Measurements from ENCODE around the gene FXYD5.

FXYD5 gene

DNA sequence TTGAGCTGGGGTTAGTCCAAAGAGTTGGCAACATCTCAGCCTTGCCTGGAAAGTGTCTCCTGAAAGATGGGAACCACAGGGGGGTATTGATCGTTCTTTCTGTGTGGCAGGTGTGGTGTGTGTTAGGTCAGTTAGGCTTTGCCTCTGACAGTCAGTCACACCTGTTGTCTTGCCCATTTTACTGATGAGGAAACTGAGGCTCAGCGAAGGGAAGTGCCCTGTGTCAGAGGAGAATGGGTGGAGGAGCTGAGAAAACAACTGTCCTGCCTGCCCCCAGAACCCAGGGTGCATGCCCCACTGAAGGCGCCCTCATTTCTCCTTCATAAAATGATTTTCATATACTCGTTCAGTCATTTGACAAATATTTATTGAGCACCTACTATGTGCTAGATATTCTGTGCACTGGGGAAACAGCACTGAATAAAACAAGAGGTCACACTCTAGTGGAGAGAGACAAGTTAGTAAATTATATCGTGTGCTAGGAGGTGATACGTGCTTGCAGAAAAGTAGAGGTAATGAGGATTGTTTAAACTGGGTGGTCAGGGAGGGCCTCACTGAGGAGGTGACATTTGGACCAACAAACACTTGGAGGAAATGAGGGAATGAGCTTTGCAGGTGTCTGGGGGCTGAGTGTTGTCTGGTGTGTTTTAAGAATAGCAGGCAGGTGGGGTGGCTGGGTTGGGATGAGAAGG, 1.6 kb downstream of the FXYD5 start:
- no peak for DNase-seq (ENCODE audit: low read depth in 2 of 2)

DNA sequence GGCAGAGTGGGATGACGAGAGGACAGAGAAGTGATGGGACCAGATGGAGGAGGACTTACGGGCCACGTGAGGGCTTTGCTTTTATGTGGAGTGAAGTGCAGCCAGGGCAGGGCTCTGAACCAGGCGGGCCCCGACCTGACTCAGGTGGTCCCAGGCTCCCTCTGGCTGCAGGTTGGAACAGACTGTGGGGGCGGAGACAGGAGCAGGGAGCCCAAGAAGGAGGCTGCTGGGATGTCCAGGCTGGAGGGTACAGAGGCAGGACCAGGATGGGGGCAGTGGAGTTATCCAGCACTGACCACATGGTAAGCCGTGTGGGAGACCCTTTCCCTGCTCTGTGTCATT, 2.1 kb downstream of the FXYD5 start:
- DNase-seq (ENCODE audit: low read depth in 2 of 2) = no peak

DNA sequence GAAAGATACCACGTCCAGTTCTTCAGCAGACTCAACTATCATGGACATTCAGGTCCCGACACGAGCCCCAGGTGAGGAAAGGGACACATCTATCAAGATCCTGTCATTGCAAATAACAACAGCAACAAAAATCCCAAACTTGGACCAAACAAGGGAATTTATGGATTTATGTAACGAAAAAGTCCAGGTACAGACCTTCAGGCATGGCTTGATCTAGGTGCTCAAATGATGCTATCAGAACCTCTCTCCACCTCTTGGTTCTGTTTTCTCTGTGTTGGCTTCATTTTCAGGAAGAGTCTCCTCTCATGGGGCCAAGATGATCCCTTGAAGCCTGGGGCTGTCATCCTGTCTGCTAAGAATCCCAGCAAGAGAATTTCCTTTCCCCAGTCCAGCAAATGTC, 2.9 kb downstream of the FXYD5 start:
- no peak for DNase-seq (ENCODE audit: low read depth in 2 of 2)

DNA sequence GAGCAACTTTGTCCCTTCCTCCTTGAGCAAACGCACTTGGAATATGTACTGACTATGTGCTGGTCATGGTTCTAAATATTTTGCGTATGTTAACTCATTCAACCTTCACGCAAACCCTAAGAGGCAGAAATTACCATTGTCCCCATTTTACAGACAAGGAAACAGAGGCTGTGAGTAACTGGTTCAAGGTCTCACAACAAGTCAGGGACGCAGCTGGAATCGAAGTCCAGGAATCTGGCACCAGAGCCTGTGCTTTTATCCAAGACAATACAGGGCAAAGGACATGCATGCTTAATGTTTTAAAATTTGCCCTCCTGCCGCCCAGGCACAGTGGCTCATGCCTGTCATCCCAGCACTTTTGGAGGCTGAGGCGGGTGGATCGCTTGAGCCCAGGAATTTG, 5.1 kb downstream of the FXYD5 start:
- DNase-seq (ENCODE audit: low read depth in 2 of 2) = no peak

DNA sequence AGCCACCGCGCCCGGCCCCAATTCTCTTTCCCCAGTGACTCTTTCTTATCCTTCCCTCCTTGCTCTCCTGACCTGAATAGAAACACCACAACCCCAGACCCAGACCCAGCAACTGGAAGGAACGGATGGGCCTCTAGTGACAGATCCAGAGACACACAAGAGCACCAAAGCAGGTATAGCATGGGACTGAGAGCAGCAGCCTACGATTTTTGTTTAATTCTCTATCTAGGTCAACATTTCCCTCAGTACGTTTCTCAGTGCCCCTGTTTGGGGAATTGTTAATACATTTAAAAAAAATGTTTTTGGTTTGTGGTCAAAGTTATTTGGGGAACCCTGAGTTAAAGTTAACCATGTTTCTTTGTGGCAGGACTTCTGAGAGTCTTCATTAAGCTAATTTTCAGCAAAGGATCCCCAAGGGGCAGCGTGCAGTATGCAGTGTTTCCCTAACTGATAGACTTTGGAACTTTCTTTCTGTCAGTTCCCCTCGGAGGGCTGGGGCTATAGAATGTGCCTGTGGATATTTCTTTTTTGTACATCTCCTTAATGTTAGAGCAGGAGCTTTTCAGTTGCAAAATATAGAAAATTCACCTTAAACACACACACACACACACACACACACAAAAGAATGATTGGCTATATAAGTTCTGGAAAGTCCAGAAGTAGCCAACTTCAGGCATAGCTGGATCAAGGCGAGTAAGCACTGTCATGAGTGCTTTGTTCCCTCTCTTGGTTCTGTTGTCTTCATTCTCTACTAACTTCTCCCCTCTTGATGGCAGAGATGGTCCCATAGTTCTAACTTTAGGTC, 6.3 kb downstream of the FXYD5 start:
- DNase-seq (ENCODE audit: low read depth in 2 of 2) = no peak

DNA sequence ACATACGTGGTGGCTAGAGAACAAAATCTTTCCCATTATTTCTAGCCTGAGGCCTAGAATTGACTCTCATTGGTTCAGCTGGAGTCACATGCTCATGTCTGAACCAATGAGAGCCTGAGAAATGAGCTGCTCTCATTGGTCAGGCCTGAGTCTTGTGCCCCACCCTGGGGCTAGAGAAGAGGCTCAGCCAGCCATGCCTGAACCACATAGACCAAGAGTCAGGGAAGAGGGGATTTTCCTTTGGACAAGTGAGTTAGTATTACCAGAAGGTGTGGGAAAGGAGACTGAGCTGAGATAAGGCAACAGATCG, 6.9 kb downstream of the FXYD5 start:
- no peak for DNase-seq (ENCODE audit: low read depth in 2 of 2)

DNA sequence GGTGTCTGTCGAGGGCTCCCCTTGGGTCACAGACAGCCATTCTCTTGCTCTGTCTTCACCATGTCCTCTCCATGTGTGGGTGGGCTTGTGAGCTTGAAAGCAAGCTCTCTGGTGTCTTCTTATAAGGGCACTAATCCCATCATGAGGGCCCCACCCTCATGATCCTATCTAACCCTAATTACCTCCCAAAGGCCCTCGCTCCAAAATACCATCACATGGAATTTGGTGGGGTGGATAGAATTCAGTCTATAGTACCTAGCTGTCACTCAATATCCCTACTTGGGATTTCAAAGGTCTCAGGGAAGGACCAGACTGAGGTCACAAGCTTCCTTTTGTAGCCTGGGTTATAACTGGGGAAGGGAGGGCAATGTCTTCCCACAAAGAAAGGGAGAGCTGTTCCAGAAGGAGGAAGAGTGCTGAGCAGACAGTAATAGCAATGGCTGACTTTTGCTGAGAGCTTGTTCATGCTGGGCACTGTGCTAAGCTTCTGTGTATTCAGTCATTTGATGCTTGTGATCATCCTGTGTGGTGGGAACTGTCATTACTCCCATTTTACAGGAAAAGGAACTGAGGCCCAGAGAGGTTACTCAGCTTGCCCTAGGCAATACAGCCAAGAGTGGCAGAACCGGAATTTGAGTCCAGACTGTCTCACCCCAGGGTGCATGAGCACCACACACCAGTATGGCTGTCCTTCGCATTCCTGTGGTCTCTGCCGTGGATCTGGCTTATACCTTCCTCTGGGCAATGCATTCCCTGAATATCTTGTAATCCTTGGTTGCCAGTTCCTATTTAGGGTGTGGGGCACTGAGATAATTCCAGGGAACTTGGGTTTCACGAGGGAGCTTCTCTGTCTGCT, 8.2 kb downstream of the FXYD5 start:
- no peak for DNase-seq (ENCODE audit: low read depth in 2 of 2)

DNA sequence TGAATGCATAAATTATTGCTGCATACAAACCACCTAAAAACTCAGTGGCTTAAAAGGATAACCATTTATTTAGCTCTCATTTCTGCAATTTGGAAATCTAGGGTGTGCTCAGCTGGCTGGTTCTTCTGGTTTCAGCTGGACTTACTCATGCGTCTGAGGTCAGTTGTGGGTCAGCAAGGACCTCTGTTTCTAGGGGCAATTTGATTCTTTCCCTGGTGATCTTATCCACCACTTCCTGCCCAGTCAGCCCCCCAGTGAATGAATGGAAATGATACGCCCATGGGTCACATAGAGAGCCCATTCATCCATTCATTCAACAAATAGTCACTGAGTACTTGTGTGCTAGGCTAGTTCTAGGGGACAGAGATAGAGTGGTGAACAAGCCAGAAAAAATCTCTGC, 9.9 kb downstream of the FXYD5 start:
- no peak for DNase-seq (ENCODE audit: low read depth in 2 of 2)

DNA sequence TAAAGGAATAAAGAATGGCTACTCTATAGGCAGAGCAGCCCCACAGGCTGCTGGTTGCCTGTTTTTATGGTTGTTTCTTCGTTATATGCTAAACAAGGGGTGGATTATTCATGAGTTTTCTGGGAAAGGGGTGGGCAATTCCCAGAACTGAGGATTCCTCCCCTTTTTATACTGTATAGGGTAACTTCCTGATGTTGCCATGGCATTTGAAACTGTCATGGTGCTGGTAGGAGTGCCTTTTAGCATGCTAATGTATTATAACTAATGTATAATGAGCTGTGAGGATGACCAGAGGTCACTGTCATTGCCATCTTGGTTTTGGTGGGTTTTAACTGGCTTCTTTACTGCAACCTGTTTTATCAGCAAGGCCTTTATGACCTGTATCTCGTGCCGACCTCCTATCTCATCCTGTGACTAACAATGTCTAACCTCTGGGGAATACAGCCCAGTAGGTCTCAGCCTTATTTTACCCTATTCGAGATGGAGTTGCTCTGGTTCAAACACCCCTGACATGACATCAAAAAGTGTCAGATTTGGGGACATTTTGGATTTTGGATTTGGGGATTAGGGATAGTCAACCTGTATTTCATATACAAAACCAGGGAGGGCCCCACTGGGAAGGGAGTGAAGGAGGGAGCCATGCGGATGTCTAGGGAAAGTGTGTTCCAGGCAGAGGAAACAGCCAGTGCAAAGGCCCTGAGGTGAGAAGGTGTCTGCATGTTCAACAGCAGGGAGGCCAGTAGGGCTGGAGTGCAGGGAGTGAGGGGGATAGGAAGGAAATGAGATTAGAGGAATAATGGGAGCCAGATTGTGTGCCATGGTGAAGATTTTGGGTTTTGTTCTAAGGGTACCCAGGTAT, 10.9 kb downstream of the FXYD5 start:
- DNase-seq (ENCODE audit: low read depth in 2 of 2) = no peak

DNA sequence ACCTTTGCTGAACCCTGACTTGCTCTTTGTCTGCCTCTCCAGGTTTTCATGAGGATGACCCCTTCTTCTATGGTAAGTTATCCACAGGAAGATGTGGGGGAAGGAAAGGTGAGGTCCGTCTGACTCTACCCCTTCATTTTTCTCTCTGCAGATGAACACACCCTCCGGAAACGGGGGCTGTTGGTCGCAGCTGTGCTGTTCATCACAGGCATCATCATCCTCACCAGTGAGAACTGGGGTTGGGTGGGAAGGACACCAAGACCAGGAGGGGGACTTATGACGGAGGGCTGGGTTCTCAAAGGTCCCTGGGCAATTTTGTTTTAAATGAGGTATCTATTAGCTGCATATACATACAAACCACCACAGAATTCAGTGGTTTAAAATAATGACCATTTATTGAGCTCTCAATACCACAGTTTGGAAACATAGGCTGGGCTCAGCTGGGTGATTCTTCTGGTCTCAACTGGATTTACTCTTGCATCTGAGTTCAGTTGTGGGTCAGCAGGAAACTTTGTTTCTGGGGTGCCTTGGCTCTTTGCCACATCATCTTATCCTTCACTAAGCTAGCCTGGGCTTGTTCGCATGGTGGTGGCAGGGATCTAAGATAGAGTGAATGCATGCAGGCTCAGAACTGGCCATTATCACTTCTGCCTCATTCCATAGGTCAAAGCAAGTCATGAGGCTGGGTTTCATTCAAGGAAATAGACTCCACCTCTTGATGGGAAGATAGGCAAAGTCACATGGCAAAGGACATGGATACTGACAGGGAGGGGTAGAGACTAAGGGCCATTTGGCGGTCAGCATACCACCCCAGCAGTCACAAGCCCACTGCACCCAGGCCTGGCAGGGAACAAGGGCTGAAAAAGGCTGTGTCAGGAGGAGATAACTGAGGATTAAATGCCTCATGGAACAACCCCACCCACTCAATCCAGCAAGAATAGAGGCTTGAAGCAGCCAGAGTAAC, 11.8 kb downstream of the FXYD5 start:
- no peak for DNase-seq (ENCODE audit: low read depth in 2 of 2)

DNA sequence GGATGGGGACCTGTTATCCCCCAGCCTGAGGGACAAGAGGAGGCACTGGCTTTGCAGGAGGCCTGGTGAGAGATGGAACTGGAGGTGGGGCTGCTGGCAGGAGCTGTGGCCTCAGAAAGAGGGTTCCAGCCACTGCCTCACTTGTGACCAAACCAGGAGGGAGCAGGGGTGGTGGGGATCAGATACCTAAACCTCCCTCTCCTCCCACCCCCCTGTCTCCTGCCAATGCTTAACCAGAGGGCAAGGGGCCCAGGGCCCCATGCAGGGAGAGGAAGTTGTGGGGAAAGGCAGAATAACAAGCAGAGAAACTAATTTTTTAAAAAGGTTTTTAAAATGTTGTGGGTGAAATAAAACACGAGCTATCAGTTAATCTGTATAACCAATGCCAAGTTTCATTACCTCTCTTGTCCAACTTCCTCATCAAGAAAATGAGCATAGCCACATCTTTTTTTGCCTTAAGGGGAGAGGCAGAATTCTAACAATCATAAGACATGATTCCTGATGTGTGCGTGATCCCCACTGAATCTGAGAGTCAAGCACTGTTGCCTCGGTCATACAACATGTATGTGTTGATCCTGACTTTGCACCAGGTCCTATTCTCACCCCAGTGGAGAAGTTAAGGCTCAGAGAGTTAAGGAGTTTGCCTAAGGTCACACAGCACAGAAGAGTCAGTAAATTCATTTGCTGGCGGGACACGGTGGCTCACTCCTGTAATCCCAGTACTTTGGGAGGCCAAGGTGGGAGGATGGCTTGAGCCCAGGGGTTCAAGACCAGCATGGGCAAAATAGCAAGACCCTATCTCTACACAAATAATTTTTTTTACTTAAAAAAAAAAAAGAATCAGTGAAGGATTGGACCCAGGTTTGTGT, 12.9 kb downstream of the FXYD5 start:
- no peak for DNase-seq (ENCODE audit: low read depth in 2 of 2)

DNA sequence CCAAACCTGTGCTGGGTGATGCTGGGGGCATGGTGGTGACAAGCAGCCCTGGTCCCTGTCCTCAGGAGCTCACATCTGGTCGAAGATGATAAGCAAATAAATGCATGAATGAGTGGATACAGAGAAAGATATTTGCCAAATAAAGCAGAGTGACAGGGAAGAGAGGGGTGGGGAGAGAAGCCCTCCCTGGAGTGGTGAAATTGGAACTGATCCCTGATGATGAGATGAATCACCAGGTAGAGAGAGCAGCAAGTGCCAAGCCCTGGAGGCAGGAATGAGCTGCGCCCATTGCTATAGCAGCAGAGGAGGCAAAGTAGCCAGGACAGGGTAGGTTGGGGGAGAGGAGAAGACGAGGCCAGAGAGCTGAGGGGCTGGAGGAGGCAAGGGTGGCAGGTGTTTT, 13.7 kb downstream of the FXYD5 start:
- no peak for DNase-seq (ENCODE audit: low read depth in 2 of 2)

DNA sequence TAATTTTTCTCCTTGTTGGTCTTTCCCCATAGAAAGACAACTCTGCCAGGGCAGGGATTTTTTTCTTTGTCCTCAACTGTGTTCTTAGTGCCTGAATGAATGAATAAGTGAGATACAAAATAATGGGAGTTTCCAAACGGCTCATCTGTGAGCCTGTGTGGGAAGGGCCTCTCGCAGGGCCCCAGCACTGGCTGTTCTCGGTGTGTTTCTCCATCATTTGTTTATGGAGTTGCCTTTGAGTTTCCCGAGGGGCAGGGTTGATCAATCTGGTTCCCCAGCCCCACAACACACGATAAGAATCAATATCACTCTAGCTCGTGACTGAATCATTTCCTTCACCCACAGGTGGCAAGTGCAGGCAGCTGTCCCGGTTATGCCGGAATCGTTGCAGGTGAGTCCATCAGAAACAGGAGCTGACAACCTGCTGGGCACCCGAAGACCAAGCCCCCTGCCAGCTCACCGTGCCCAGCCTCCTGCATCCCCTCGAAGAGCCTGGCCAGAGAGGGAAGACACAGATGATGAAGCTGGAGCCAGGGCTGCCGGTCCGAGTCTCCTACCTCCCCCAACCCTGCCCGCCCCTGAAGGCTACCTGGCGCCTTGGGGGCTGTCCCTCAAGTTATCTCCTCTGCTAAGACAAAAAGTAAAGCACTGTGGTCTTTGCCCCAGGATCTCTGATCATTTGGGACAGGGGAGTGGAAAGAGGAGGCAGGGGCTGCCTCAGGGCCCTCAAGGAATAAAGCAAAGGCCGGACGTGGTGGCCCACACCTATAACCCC, 14.9 kb downstream of the FXYD5 start:
- no peak for DNase-seq (ENCODE audit: low read depth in 2 of 2)

DNA sequence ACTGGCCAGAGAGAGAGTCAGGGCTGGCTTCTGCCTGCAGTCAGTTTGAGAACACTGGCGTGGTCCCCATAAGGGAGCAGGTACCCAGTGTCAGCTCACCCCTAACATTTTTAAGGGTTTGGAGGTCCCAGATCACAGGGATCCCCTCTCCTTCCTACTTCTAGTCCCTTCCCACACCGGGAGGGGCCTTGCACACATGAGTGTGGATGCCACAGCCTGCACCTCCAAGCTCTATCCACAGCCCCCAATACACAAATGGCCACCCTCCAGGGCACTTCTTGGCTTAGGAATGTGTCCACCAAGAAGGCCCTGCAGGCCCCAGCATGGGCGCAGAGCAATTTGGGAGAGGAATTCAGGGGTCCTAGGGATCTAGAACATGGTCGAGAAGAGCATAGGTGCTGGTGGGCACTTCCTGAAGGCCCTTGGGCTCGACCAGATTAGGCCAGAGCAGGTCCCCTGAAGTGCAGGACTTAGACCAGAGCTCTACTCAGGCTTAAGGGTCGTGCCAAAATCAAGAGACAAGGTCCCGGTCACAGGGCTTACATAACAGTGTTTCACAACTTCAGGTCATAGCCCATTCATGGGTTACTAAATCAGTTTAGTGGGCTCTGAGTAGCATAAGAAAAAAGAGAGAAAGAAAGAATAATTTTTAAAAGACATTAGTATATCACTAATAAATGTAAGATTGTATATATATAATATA, 16.0 kb downstream of the FXYD5 start:
- no peak for DNase-seq (ENCODE audit: low read depth in 2 of 2)

DNA sequence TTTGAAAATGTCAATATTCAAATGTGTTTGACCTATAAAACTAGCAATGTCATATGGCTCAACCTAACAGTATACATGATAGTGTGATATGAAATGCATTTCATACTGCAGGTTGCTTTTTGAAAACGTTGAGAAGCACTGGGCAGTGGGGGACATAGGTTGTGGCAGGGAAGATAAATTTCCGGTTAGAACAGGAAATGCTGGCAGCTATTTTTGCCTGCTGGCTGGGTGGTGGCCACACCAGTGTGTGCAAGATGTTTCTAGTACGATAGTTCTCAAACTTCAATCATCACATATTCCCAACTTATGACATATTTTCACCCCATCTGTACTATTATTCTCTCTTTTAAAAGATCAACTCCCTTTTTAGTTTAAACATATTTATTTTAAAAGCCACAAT, 17.2 kb downstream of the FXYD5 start:
- DNase-seq (ENCODE audit: low read depth in 2 of 2) = no peak

DNA sequence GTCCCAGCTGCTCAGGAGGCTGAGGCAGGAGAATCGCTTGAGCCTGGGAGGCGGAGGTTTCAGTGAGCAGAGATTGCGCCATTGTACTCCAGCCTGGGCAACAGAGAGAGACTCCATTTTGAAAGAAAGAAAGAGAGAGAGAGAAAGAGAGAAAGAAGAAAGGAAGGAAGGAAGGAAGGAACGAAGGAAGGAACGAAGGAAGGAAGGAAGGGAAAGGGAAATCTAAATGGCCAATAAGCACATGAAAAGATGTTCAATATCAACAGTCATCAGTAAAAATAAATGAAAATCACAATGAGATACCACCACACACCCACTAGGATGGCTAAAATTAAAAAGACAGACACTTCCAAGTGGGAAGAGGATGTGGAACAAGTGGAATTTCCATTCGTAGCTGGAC, 19.7 kb downstream of the FXYD5 start:
- no peak for DNase-seq (ENCODE audit: low read depth in 2 of 2)

DNA sequence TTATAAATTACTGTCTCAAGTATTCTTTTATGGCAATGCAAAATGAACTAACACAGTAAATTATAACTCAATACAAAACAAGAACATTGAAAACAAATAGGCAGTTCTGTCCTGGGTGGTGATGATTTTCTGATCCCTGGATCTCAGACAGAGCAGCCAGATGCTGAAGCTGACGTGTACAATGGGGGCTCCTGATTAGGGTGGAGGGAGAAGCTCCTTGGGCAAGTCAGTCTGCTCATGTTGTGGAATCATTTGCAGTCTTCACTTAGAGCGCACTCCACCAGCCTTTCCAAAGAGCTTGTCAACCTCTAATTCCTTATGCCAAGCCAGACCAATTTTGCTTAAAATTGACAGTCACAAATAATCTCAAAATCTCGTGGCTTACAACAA, 21.6 kb downstream of the FXYD5 start:
- no peak for DNase-seq (ENCODE audit: low read depth in 2 of 2)

All from stimulated activated CD8-positive, alpha-beta memory T cell treated with anti-CD3 and anti-CD28 coated beads, Interleukin-2, amount 100 ng/mL, for 1 hour (primary cell).